NCI-H82 treated with DMSO at 0.1 percent for 48 hours (cell line): ENCODE data around the gene PTPMT1.
A peak's percentile ranks its signal among the peaks of the same experiment; 100 is the strongest.
"Not testable (repeated sequence)": the region's sequence is repeated elsewhere in the genome, so short reads cannot be mapped to it uniquely, and the experiment has no call there.

Experiments used
- DNase-seq: peaks from one replicate; lab custom pipeline; 2025; ENCODE audit not compliant: unreplicated experiment; lab: John Stamatoyannopoulos, UW

PTPMT1 gene

DNA sequence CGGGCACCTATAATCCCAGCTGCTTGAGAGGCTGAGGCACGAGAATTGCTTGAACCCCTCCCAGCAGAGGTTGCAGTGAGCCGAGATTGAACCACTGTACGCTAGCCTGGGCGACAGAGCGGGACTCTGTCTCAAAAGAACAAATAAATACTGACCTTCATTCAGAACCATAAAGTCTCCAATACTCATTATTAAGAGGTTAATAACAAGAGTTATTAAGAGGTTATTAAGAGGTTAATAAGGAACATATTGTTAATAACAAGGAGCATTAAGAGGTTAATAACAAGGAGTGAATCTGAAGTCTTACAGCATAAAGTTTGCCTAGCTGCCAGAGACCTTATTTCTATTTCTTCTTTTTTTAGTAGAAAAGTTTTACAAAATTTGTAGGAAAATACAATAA, 20.1 kb upstream of the PTPMT1 start:
- no peak for DNase-seq

DNA sequence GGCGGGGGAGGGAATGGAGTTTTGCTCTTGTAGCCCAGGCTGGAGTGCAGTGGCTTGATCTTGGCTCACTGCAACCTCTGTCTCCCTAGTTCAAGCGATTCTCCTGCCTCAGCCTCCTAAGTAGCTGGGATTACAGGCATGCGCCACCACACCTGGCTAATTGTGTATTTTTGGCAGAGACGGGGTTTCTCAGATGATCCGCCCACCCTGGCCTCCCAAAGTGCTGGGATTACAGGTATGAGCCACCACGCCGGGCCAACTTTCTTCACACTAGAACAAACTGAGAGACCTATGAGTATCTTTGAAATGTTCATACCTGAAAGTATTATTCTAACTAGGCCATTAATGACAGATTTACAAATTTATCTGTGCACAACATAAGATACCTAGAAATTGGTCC, 19.1 kb upstream of the PTPMT1 start:
- not testable (repeated sequence) for DNase-seq

DNA sequence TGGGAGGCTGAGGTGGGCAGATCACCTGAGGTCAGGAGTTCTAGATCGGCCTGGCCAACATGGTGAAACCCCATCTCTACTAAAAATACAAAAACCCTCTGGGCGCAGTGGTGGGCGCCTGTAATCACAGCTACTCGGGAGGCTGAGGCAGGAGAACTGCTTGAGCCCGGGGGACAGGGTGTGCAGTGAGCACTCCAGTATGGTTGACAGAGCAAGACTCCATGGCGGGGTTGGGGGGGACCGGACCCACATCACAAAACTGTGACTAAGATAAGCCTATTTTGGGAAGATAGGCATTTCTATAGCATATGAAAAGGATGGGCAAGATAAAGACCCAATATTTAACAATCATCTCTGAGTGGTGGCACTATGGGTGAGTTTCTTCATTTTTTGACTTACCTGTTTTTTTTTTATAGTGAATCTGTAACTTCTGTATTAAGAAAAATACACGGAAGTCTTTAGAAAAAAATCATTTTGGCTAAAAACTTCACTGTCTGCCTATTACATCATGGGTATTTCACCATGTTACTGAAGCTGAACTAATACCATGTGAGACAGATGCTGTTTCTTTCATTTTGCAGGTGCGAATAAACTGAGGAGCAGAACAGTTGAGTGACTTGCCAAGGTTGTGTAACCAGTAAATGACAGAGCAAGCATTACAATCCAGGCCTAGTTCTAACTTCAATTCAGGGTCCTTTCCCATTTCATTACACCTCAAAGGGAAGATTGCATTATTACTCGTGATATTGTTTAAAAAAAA, 14.9 kb upstream of the PTPMT1 start:
- no peak for DNase-seq

DNA sequence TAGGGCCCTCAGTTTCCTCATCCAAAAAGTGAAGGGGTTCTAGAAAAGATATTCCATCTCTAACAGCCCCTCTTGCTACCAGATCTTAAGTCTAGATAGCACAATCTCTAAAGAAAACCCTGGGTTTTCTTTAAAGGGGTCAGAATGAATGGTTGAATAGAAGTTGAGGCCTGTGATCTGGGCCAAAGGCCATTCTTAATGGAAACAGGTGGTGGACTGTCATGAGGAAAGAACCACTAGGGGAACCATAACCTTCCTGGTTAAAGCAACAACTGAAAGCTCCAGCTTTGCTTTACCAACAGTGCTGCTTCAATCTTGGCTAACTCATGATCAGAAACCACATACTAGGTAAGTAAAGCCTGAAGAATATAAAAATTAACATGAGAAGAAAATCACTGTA, 14.3 kb upstream of the PTPMT1 start:
- DNase-seq = no peak

DNA sequence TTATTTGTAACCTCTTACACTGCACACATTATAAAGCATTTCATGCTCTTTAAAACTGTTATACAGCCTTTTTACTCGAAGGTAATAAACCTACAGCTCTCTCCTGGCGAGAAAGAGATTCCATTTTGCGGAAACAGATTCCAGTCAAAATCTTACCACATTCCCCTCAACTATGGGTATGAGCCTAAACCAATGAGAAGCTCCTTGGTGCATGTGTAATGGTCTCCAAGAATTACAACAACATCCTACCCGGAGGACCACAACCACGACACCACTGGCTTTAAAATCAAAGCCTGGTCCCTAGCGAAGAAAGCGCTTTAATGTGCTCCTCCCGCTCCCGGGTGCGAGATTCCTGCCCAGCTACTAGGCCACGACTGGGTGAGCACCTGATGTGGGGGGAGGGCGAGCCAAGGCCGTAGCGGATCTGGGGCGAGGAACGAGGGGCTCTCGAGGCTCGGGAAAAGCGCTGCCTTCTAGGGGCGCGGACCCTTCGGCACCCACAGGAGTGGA, 13.3 kb upstream of the PTPMT1 start:
- no peak for DNase-seq

DNA sequence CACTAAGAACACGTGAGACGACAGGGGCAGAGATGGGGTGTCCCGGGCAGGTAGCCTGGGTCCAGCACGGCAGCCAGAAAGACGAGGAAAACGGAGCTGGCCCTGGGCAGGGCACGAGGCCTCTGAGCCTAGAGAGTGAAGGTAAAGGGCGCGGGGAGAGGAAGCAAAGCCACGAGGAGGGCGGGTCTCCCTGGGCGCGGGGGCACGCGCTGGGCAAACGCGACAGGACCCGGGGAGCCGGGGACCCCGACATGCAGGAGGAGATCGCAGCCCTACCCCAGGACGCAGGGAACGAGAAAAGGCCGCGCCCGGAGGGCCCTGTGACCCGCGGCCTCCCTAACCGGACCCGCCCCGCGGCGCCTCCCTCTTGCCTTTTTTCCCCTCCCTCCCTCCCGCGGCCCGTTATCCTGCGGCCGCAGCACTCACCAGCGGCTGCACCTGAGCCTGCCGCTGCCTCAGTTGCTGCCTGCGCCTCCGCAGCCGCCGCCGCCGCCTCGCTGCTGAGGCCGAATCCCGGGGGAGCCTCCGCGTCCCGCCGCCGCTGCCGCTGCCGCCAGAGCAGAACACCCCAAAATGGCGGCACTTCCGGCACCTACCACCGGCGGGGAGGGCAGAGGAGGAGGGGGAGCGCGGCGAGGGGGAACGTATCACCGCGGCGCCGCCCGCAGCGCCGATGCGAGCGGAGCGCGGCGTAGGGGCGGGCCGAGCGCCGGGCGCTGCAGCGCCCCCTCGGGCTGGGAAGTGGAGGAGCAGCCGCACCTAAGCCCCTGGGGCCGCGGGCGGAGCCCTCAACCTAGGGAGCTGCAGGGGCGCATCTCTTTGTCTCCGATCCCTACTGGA, 12.6 kb upstream of the PTPMT1 start, which contains the start of gene CELF1:
Gene CELF1 (minus strand): TSS at position 567 of the 840 bp plus-strand sequence. CDS start 53,609 bp downstream, outside the sequence.
- DNase-seq = peak; percentile 59

DNA sequence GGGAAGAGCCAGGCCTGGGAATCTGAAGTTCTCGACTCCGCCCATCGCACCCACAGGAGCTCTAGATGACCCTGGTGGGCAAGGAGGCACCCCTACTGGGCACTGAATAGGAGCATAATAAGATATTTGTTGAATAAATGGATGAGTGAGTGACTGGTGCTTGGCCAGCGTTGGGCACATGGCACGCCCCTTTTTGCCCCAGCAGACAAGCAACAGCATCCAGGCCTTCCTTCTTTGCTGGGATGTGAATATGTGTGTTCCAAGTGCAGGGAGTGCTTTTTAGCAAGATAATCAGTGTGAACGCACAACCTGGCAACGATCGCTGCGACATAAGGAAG, 12.0 kb upstream of the PTPMT1 start:
- no peak for DNase-seq

DNA sequence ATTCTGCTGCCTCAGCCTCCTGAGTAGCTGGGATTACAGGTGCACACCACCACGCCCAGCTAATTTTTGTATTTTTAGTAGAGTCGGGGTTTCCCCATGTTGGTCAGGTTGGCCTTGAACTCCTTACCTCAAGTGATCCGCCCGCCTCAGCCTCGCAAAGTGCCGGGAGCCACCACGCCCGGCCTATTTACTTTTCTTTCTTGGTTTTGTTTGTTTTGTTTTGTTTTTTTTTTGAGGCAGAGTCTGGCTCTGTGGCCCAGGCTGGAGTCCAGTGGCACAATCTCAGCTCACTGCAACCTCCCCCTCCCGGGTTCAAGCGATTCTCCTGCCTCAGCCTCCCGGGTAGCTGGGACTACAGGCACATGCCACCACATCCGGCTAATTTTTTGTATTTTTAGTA, 8.4 kb upstream of the PTPMT1 start:
- not testable (repeated sequence) for DNase-seq

DNA sequence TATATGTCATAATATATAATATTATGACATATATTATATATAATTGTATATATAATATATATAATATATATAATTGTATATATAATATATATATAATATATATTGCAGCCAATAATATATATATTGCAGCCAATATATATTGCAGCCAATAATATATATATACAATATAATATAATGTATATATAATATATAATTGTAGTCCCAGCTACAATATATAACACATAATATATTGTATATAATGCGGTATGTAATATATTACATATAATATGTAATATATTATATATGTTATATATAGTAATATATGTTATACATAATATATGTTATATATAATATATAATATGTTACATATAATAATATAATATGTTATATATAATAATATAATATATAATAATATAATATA, 6.7 kb upstream of the PTPMT1 start:
- no peak for DNase-seq

DNA sequence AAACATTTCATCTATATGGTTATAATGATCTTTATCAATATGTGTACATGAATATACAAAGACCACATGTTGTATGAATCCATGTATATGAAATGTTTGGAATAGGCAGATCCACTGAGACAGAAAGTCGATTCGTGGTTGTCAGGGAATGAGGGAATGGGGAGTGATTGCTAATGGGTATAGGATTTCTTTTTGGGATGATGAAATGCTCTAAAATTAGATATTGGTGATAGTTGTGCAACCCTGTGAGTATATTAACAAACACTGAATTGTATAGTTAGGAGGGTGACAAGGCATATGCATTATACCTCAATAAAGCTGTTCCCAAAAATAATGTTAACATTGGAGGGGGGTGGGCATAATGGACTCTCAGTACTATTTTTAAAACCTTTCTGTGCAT, 5.0 kb upstream of the PTPMT1 start:
- no peak for DNase-seq

DNA sequence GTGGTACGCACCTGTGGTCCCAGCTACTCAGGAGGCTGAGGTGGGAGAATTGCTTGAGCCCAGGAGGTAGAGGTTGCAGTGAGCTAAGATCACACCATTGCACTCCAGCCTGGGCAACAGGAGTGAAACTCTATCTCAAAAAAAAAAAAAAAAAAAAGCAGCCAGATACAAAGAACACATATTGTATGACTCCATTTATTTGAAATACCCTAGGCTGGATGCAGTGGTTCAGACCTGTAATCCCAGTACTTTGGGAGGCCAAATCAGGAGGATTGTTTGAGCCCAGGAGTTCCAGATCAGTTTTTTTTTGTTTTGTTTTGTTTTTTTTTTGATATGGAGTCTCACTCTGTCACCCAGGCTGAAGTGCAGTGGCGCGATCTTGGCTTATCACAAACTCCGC, 3.0 kb upstream of the PTPMT1 start:
- not testable (repeated sequence) for DNase-seq

DNA sequence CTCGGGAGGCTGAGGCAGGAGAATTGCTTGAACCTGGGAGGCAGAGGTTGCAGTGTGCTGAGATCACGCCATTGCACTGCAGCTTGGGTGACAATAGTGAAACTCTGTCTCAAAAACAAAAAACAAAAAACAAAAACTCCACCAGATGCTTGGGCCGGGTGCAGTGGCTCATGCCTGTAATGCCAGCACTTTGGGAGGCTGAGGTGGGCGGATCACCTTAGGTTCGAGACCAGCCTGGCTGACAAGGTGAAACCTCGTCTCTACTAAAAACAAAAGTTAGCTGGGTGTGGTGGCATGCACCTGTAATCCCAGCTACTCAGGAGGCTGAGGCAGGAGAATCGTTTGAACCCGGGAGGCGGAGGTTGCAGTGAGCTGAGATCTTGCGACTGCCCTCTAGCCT, 1.0 kb upstream of the PTPMT1 start:
- DNase-seq = not testable (repeated sequence)

DNA sequence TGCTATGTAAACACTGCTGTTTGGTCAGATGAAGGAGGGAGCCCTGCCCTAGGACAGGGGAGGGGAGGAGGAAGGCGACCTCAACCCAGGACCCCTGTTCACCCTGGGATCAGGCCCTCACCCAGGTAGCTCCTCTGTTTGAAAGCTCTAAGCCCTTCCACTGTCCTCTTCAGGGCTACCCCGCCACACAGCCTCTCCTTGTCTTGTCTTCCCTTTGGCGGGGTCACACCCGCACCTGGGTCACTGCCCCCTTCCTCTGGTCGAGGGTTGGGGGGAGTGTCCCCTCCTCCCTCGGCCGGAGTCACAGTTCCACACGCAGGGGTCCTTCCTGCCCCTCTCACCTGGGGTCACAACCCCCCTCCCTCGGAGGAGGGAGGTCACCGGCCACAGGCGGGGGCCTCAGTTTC, 463 bp upstream of the PTPMT1 start:
- no peak for DNase-seq

DNA sequence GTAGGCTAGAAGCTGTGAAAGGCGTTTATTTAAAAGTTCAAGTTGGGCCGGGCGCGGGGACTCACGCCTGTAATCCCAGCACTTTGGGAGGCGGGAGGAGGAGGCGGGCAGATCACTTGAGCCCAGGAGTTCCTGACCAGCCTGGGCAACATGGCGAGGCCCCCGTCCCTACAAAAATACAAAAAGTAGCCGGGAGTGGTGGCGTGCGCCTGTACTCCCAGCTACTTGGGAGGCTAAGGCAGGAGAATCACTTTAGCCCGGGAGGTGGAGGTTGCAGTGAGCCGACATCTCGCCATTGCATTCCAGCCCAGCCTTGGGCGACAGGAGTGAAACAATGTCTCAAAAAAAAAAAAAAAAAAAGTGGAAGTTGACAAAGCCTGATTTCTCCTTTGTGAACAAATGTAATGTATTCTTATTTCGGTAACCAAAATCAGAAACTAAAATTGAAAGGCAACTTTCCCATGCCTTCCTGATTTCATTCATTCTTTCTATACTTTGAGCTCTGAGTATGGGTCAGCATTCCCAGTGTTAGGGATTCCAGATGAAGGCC, 825 bp downstream of the PTPMT1 start:
- no peak for DNase-seq

DNA sequence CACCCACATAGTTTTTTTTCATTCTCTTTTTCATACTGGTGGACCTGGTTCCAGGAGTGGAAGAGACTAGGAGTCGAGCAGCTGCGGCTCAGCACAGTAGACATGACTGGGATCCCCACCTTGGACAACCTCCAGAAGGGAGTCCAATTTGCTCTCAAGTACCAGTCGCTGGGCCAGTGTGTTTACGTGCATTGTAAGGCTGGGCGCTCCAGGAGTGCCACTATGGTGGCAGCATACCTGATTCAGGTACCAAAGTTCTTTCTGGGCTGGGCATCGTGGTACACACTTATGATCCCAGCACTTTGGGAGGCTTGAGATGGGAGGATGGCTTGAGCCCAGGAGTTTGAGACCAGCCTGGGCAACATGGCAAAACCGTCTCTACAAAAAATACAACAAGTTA, 4.2 kb downstream of the PTPMT1 start:
- DNase-seq = no peak

DNA sequence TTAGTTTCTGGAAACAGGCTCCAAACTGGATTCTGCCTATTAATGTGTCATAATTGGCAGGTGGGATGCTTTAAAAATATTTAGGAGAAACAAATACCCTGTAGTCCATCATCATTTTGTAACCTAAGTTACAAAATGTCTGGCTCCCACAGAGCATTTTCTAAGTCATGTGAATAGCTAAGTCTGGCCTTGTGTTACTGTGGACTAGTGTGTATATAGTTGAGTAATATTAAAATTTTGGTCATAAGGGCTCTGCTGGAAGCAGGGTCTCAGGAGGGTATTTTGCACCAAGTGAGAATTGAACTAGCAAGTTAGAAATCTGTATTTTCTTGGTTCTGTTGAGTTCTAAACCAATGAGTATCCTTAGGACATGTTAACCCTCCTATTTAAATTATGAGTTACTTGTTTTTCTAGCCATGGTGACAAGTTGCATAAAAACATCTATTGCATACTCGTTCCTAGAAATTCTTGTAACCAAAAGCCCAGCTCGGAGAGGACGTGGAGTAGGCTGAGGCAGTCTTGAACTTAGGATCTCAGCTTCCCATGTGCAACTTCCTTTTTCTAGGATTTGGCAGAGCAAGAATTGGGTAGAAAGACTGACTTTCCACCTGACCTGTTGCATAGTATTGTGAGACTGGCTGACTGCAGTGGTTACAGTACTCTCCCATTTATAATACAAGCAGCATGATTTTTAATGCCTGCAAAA, 5.4 kb downstream of the PTPMT1 start:
- no peak for DNase-seq

DNA sequence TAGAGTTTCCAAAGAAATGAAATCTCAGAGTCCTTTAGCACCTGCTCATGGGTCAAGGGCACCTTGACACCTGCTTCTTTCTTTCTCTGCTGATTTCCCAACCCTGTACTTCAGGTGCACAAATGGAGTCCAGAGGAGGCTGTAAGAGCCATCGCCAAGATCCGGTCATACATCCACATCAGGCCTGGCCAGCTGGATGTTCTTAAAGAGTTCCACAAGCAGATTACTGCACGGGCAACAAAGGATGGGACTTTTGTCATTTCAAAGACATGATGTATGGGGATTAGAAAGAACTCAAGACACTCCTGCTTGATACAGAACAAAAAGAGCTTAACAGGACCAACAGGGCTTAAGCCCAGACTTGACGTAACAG, 5.9 kb downstream of the PTPMT1 start:
- no peak for DNase-seq

DNA sequence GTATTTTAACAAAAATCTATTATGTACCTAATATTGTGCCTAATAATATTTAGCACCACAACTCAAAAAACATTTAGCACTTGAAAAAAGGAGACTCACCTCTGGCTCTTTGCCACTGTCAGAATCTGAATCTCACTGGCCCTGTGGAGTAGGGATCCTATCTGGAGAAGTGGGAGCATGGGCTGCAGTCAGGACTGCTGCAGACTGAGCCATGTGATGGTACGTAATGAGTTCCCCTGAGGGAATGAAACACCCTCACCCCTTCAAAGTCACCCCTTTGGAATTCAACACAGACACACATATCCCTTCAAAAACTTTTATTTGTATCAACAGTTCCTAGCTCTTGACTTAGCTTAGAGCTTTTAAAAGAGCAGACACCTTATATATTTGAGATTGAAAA, 6.5 kb downstream of the PTPMT1 start:
- no peak for DNase-seq

DNA sequence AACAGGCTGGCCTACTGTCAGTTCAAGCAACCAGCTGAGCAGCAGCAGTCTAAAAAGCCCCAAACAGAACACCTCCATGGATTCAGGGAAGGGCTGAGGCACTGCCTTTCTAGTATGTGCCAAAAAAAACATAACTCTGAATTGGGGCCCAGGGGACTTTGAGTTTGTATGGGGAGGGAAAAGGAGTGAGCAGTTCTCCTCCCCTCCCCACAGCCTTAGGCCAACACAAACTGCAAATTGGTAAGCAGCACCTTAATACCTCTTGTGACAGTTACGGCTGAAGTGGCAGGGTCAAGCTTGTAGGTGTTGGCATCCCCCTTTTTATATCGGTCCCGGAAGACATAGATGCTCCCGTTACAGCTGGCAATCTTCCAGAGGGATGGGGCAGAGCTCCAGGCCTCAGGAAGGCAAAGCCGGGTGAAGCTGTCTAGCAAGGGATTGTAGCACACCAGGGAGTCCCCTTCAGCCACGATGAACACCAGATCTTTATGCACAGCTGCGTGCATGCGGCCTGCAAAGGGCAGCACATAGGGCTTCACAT, 7.4 kb downstream of the PTPMT1 start:
- no peak for DNase-seq

DNA sequence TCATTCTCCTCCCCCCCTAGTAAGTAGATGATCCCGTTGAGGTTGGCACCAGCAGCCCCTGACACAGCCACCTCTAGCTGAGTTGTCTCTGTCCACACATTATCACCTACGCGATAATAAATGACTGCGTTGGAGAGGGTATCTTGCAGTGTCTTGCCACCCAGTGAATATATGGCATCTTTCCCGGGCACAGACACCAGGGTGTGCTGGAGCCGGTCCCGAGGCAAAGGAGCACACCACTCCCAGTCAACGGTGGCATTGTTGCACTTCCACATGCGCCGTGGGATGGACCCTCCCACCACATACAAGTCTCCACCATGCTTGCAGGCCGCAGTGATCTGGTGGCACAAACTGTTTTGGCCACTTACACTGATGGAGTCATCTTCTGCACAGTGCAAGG, 7.9 kb downstream of the PTPMT1 start:
- DNase-seq = no peak

DNA sequence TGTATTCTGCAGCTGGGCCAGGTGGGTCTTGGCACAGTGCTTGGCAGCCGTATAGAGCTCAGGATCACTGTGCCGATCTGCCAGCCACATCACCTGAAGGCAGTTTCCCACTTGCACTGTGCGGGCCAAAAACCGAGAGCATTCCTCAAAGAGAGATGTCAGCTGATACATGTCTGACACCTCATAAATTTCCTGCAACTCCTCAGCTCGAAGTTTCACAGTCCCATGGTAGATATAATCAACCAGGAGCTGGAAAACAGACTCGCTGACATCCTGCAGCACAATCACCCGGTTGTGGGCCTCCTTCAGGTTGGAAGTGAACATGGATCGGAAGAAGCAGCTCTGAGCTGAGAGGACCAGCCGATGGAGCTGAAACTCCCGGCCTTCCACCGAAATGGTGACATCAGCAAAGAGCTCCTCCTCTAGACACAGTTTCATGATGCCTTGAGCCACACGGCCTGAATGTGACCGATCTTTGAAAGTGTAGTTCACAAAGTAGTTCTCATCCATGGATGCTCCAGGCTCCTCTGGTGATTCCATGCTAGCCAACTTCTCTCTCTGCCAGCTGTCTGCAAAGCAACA, 12.2 kb downstream of the PTPMT1 start:
- DNase-seq = no peak
